ENCODE measurements around the gene TOMM34. TPM values are rescaled to one million over a fixed set of nuclear protein-coding genes. Genes with fewer than 3 reads are reported as not detected.

TOMM34 gene
- polyA plus RNA-seq, 2 of the 4 experiments (the other 2 are of a cell fraction), result 23.4 to 30.8 TPM

GRCh38 chr20:44941120-44941691 lies 19.0 kb downstream of the TOMM34 start:
- 94% methylated on average over 7 of the region's 7 CpGs for WGBS (ENCODE audit: missing lambda C conversion rate)
- H3K4me1 ChIP-seq, result no peaks in the 10 kb centered on the region
- no peak overlapping the region for H3K27ac ChIP-seq
- no peak overlapping the region for H3K4me2 ChIP-seq
- TF ChIP-seq RARB (CRISPR knock-in tag; IDR thresholded peaks at IDR 0.05) (no peak), JUNB (IDR thresholded peaks at IDR 0.05) (no peak), CBX2 (IDR thresholded peaks at IDR 0.05; ENCODE audit: borderline replicate concordance, low read depth) (no peak)
- FAIRE-seq (no peak), DNase-seq (ENCODE audit: low read depth in 1 of 2, low spot score in 1 of 2) (no peak), ATAC-seq (peak in 1 of 2 experiments; percentile 17; a peak in 1 of 6 replicates)
- ChIA-PET CTCF (interaction anchor here (1.1 to 2.0 kb wide), 10 partner anchors 9 to 350 kb away, joined by 3 to 7 read pairs (median 4); no protein-coding TSS in a partner anchor), POLR2A (interaction anchor here (1.0 kb wide), 1 partner anchor 10 kb away, joined by 3 read pairs; no protein-coding TSS in a partner anchor)
- no peaks in the 10 kb centered on the region for H3K9me3 ChIP-seq
- H3K4me3 ChIP-seq, result no peak overlapping the region

DNA sequence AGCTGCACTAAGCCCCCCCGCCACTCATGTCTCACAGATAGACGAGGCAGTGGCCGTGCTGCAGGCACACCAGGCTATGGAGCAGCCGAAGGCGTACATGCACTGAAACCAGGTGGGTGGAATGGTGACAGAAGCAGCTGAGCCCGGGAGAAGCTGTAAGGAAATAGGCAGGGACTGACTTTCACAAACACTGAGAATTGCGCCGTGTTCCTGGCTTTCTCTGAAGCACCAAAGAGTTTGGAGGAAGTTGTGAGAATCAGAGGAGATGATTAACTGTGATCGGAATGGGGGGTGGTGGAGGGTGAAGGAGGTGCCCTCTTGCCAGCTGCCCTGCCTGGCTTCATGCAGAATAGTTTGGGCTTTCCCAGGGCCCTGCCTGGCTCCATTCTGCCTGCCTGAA lies 21.6 kb downstream of the TOMM34 start:
- TF ChIP-seq TFCP2L1 (CRISPR knock-in tag; IDR thresholded peaks at IDR 0.05) (no peak), NFE2L2 (conservative IDR thresholded peaks at IDR 0.05; ENCODE audit: low read length) (no peak), USF2 (IDR thresholded peaks at IDR 0.05) (no peak), HOXA7 (CRISPR knock-in tag; IDR thresholded peaks at IDR 0.05) (no peak), HDAC2 (IDR thresholded peaks at IDR 0.05) (no peak), NR3C1 (IDR thresholded peaks at IDR 0.05) (no peak), GATA3 (IDR thresholded peaks at IDR 0.05; ENCODE audit: borderline replicate concordance) (no peak), RNF2 (IDR thresholded peaks at IDR 0.05; ENCODE audit: borderline replicate concordance, low read depth) (no peak)
- TF ChIP-seq, protein P1, sequence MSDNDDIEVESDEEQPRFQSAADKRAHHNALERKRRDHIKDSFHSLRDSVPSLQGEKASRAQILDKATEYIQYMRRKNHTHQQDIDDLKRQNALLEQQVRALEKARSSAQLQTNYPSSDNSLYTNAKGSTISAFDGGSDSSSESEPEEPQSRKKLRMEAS (IDR thresholded peaks at IDR 0.05), result no peak
- TF ChIP-seq, protein P2, sequence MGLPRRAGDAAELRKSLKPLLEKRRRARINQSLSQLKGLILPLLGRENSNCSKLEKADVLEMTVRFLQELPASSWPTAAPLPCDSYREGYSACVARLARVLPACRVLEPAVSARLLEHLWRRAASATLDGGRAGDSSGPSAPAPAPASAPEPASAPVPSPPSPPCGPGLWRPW (IDR thresholded peaks at IDR 0.05), result no peak
- TF ChIP-seq, protein P3, sequence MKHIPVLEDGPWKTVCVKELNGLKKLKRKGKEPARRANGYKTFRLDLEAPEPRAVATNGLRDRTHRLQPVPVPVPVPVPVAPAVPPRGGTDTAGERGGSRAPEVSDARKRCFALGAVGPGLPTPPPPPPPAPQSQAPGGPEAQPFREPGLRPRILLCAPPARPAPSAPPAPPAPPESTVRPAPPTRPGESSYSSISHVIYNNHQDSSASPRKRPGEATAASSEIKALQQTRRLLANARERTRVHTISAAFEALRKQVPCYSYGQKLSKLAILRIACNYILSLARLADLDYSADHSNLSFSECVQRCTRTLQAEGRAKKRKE (CRISPR knock-in tag; IDR thresholded peaks at IDR 0.05; ENCODE audit: low read depth), result no peak
- no peak overlapping the region for H3K4me3 ChIP-seq
- no peaks in the 10 kb centered on the region for H3K4me1 ChIP-seq
- CTCF ChIA-PET, result interaction anchor here (1.1 to 1.6 kb wide), 4 partner anchors 10 to 157 kb away, joined by 3 to 4 read pairs (median 4); no protein-coding TSS in a partner anchor
- ATAC-seq (no peak), DNase-seq (ENCODE audit: low read depth in 1 of 2, low spot score in 1 of 2) (no peak), FAIRE-seq (no peak)
- no peak overlapping the region for H3K4me2 ChIP-seq
- H3K27ac ChIP-seq, result no peak overlapping the region
- POLR2A ChIA-PET, result no interaction called here
- no peaks in the 10 kb centered on the region for H3K9me3 ChIP-seq
- 93% methylated on average over 9 of the region's 9 CpGs for WGBS (ENCODE audit: missing lambda C conversion rate)

DNA sequence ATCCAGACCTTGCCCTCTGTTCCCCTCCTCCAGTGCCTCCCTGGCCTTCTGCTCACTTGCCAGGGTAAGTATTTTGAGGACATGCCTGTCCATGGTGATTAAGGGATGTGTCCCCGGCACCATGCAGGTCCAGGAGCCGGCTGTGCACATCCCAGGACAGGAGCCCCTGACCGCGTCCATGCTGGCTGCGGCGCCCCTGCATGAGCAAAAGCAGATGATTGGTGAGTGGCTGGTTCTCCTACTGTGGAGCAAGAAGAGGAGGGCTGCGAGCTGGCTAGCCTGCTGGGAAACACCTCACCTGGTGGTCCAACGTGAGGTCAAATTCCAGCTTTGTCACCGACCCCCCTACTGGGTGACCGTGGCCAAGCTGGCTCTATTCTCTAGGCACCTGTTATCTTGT lies 23.7 kb downstream of the TOMM34 start:
- FAIRE-seq, result no peak
- no peak overlapping the region for H3K4me2 ChIP-seq
- ChIA-PET POLR2A (no interaction called here), CTCF (interaction anchor here (0.7 to 1.8 kb wide), 3 partner anchors 9 to 22 kb away, joined by 4 to 5 read pairs (median 4); no protein-coding TSS in a partner anchor)
- H3K27ac ChIP-seq, result no peak overlapping the region
- no peak for ATAC-seq
- no peaks in the 10 kb centered on the region for H3K4me1 ChIP-seq
- H3K9me3 ChIP-seq, result no peaks in the 10 kb centered on the region
- H3K4me3 ChIP-seq, result no peak overlapping the region
- no peak for TF ChIP-seq HOXB13 (CRISPR knock-in tag; IDR thresholded peaks at IDR 0.05; ENCODE audit: low read depth)
- no peak for TF ChIP-seq HEYL (CRISPR knock-in tag; IDR thresholded peaks at IDR 0.05)
- no peak for TF ChIP-seq JUNB (IDR thresholded peaks at IDR 0.05)
- TF ChIP-seq FOXS1 (CRISPR knock-in tag; IDR thresholded peaks at IDR 0.05), result no peak
- TF ChIP-seq ZC3H11A (IDR thresholded peaks at IDR 0.05), result no peak
- no peak for TF ChIP-seq MYC (IDR thresholded peaks at IDR 0.05; ENCODE audit: borderline replicate concordance, low read length)
- no peak for TF ChIP-seq BCL3 (IDR thresholded peaks at IDR 0.05)
- TF ChIP-seq, protein P3 (CRISPR knock-in tag; IDR thresholded peaks at IDR 0.05; ENCODE audit: low read depth), result no peak
- no peak for TF ChIP-seq SREBF2 (IDR thresholded peaks at IDR 0.05)
- no peak for TF ChIP-seq ZNF302 (CRISPR knock-in tag; IDR thresholded peaks at IDR 0.05)
- TF ChIP-seq FOSL2 (IDR thresholded peaks at IDR 0.05), result no peak
- TF ChIP-seq FOSL2 (CRISPR knock-in tag; IDR thresholded peaks at IDR 0.05), result no peak
- 91% methylated on average over 10 of the region's 10 CpGs for WGBS (ENCODE audit: missing lambda C conversion rate)
- no peak for DNase-seq (ENCODE audit: low read depth in 1 of 2, low spot score in 1 of 2)

Measured in A549 (cell line).